Central memory CD4-positive, alpha-beta T cell (primary cell): ENCODE data around the gene FAM53B.
A peak's percentile ranks its signal among the peaks of the same experiment; 100 is the strongest.
"Not testable (repeated sequence)": the region's sequence is repeated elsewhere in the genome, so short reads cannot be mapped to it uniquely, and the experiment has no call there.

ENCODE experiments used
- DNase-seq: peaks from one replicate; pipeline ENCODE4 v3.0.0; 2022
- total RNA-seq, 3 experiments: gene quantifications; one replicate each; lab custom pipeline; 2026; lab: John Stamatoyannopoulos, UW

FAM53B gene
- 26.3 to 91.2 (median 72.3) reads per million in 3 experiments for total RNA-seq

- peak; percentile 83 for DNase-seq
Measured at GRCh38 chr10:124744102-124745050, at the start of gene FAM53B. FAM53B (minus strand) TSS chr10:124744378; CDS start chr10:124706713, 37,665 bp downstream.

- DNase-seq, result no peak
Measured at GRCh38 chr10:124792998-124793352, 48.8 kb upstream of the FAM53B start.

GRCh38 chr10:124791547-124792348 lies 47.6 kb upstream of the FAM53B start, which contains the start of gene EEF1AKMT2:
EEF1AKMT2 (minus strand) TSS chr10:124791887; CDS start chr10:124791833, 54 bp downstream.
- DNase-seq, result peak; percentile 77

DNA sequence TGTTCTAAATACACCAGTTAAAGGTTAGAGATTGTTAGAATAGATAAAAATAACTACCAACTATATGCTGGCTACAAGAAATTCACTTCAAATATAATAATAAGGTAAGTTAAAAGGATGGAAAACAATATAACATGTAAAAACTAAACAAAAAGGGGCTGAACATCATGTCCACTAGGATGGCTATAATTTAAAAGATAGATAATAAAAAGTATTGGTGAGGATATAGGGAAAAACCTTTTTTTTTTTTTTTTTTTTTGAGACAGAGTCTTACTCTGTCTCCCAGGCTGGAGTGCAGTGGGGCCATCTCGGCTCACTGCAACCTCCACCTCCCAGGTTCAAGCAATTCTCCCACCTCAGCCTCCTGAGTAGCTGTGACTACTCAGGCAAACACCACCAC lies 38.7 kb upstream of the FAM53B start:
- not testable (repeated sequence) for DNase-seq

DNA sequence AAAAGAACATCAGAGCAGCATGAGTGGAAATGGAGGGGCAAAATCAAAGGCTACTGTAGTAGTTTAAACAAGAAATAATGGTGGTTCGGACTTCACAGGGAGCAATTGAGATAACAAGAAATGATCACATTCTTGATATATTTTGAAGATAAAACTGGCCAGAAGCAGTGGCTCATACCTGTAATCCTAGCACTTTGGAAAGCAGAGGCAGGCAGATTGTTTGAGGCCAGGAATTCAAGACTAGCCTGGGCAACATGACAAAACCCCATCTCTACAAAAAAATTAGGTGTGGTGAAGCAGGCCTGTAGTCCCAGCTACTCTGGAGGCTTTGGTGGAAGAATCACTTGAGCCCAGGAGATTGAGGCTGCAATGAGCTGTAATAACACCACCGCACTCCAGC lies 24.6 kb upstream of the FAM53B start:
- no peak for DNase-seq

DNA sequence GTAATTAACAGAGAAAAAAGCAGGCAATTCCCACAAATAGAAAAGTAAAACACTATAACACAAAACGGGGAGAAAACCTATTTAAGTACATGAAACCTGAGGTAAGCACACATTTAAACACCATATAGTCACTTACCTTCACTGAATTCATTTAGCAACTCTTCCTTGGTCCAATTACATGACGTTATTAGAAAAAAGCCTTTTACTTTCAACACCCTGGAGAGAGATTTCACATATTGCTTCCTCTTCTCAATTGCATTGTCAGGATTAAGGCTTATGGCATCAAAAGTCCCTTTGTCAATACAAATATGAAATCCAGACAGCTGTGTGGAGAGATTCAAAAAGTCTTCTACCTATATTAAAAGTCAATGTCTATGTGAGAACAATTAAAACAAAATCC lies 21.1 kb upstream of the FAM53B start:
- DNase-seq, result no peak

DNA sequence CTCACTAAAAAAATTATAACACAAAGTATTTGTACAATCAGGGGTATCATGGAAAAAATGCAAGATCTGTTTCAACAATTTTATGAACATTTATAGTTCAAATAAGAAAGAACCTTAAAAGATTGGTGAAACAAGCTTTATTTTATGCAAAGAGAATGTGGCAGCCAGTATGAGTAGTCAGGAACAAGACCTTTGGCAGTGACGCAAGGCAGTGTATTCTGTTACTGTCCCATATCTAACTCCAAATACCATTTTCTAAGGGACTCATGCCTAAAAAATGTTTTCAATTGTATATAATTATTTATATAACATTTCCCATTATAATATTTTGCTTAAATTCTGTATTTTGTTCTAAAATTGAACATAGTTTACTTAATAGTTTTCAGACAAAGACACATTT lies 19.1 kb upstream of the FAM53B start:
- DNase-seq, result no peak

- DNase-seq, result no peak
Measured at GRCh38 chr10:124762281-124762680, 18.1 kb upstream of the FAM53B start.

DNA sequence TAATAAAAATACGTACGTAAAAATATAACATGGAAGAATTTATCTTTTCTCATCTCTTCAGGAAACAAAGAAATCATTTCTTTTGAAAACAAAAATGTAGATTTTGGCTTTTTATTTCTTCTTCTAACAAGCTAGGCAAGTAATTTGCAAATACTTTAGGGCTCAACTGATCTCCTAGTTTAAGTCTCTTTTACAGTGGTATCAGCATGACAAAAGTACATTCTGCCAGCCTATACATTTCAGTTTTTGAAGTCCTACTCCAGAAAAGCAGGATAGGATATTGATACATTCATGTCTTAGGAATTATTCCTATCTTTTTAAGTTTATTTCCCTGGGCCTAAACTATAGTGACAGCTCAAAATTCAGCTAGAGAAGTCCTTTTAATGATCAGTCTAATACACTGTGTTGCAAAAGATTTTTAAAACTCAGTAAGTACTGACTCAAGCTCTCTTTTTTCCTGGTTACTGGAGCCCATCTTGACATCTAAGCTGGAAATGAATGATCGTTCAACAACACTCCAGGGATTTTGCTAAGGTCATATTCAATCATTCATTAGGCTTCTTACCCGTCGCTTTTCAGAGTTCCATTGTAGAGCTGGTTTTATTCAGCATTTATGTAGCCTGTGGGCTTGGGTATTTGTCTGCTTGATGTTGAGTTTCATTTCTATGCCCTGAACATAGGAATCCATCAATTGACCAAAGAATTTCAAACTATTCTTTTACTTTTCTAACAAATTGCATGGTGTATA lies 12.2 kb upstream of the FAM53B start:
- no peak for DNase-seq

DNA sequence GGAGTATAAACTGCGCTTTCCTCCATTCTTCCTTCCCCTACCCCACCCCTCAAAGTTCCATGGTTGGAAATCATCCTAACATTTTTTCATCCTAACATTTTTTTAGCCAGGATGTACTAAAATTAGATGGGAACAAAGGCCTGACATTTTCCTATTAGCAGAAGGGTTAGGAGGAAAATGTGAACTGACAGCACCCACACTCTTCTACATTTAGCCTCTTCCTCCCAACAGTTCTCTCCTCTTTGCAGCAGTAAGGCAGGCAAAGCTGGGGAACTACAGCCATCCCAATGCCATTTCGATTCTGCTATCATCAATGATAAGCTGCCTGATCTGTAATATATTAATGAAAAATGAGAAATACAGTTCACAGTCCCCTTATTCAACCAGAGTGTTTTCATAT lies 11.4 kb upstream of the FAM53B start:
- no peak for DNase-seq

DNA sequence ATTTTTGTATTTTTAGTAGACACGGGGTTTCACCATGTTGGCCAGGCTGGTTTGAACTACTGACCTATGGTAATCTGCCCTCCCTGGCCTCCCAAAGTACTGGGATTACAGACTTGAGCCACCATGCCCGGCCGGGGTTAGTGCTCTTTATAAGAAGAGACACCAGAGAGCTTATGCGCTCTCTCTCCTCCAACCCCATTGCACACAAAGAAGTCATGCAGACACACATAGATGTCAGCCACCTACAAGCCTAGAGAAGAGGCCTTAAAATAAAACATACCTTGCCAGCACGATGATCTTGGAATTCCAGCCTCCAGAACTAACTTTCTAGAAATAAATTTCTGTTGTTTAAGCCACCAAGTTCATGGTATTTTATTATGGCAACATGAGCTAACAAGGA lies 10.0 kb upstream of the FAM53B start:
- DNase-seq, result no peak

GRCh38 chr10:124748953-124749645 lies 4.9 kb upstream of the FAM53B start:
- no peak for DNase-seq

- no peak for DNase-seq
Measured at GRCh38 chr10:124748166-124748565, 4.0 kb upstream of the FAM53B start.

GRCh38 chr10:124747745-124748144 lies 3.6 kb upstream of the FAM53B start:
- no peak for DNase-seq

GRCh38 chr10:124746992-124747391 lies 2.8 kb upstream of the FAM53B start:
- no peak for DNase-seq

- DNase-seq, result not testable (repeated sequence)
Measured at GRCh38 chr10:124746447-124746846, 2.3 kb upstream of the FAM53B start.

- peak; percentile 61 for DNase-seq
Measured at GRCh38 chr10:124745673-124746072, 1.5 kb upstream of the FAM53B start.

- DNase-seq, result no peak
Measured at GRCh38 chr10:124745252-124745651, 1.1 kb upstream of the FAM53B start.

DNA sequence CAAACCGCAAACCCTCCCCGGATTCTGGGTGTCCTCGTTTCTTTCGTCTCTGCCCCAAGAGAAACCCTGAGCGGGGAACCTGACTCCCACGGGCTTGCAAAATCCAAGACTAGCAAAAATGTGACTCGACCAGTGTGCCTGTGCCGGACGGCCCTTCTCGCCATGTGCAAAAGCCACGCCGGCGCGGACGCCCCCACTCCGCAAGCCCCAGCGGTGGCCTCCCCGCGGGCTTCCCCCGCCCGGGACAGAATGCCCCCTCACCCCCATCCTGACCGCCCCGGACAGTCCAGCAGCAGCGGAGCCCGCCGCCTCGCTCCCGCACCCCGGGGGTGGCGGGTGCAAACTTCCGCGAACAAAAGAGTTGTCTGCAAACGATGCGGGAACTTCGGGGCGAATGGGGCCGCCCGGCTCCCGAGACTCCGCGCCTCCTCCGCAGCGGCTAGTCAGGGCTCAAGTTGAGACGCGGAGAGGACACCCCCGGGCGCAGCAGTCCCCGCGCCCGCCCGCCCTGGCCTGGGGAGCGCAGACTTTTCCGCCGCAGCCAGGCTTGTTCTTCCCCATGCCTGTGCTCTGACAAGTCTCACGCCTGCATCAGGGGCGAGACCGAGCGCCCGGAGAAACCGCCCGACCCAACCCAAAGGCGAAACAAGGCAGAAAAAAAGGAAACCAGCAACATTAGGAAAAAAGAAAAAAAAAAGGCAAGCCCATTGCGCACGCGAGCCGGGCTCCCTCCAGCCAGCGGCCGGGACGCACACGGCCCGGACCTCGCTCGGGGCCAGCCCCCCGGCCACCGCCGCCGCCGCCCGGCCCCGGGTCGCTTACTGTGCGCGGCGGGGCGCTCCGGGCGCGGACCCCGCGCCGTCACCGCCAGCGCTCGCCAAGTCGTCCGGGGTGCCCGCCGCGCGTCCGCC lies 732 bp downstream of the FAM53B start:
- DNase-seq, result peak; percentile 24

GRCh38 chr10:124742413-124743190 lies 1.6 kb downstream of the FAM53B start:
- no peak for DNase-seq
